GM12878 (cell line): ENCODE data around the gene CAPN8. TPM values are rescaled to one million over a fixed set of nuclear protein-coding genes. Genes with fewer than 3 reads are reported as not detected.

ENCODE experiments used
- ATAC-seq: fragments of 200-7000 bp; cut with Tn5 transposase; 3 replicates; pipeline ENCODE4 v1.9.1; 2020; ENCODE audit warnings: mild to moderate bottlenecking, moderate library complexity
- BruUV-seq: library from RNA; stranded (reverse); fragments of 400-500 nt; replicated peaks from 2 replicates; lab custom pipeline; 2021; lab: Mats Ljungman, UMichigan
- CTCF ChIA-PET: fragments of 300-600 bp; sonication (Branson Sonifier 250); formaldehyde crosslinking; extraction: SDS; loops from one replicate; lab custom pipeline; 2021; ENCODE audit warnings: inconsistent platforms; lab: Yijun Ruan, JAX
- POLR2A ChIA-PET: fragments of 350-600 bp; formaldehyde crosslinking; extraction: SDS; loops from one replicate; lab custom pipeline; 2021; ENCODE audit warnings: inconsistent platforms; lab: Charles Lee
- RAD21 ChIA-PET: fragments of 300-600 bp; sonication (Branson Sonifier 250); formaldehyde crosslinking; loops from one replicate; lab custom pipeline; 2023; ENCODE audit warnings: antibody characterized with exemption; ENCODE audit not compliant: unreplicated experiment; lab: Charles Lee
- SMC1A ChIA-PET: fragments of 300-600 bp; sonication (Branson Sonifier 250); formaldehyde crosslinking; loops from one replicate; lab custom pipeline; 2023; ENCODE audit not compliant: unreplicated experiment, uncharacterized antibody; lab: Charles Lee
- DNase-seq: peaks from one replicate; pipeline ENCODE4 v3.0.0-alpha.2; 2011; ENCODE audit warnings: low read depth, low spot score
- FAIRE-seq: peaks from 3 replicates; lab custom pipeline; 2011; peaks lifted over from hg19 to GRCh38; lab: Jason Lieb, UNC
- H2AFZ ChIP-seq: 2 replicates; pipeline ENCODE4 v1.6.0; 2011; ENCODE audit warnings: low read depth, low read length, control low read depth; ENCODE audit not compliant: control insufficient read depth
- H3K27ac ChIP-seq: 2 replicates; pipeline ENCODE4 v1.5.1; 2011; ENCODE audit warnings: control low read depth; ENCODE audit not compliant: control insufficient read depth, insufficient read depth
- H3K27me3 ChIP-seq, 2 experiments: replicated peaks in 1 of 2; 2 replicates each; pipeline versions ENCODE4 v1.6.0 to v1.6.1; 2011; ENCODE audit warnings: low read length in 1 of 2; ENCODE audit not compliant: control insufficient read depth in 2 of 2, insufficient read depth in 2 of 2
- H3K36me3 ChIP-seq, 2 experiments: 2 replicates each; pipeline ENCODE4 v1.5.1; 2011; ENCODE audit warnings: low read length in 1 of 2; ENCODE audit not compliant: control insufficient read depth in 2 of 2, insufficient read depth in 2 of 2
- H3K4me1 ChIP-seq: 2 replicates; pipeline ENCODE4 v1.6.1; 2011; ENCODE audit warnings: mild to moderate bottlenecking, low read length, moderate library complexity, mixed read lengths; ENCODE audit not compliant: control insufficient read depth, insufficient read depth
- H3K4me2 ChIP-seq: 2 replicates; pipeline ENCODE4 v1.6.0; 2011; ENCODE audit warnings: control low read depth; ENCODE audit not compliant: control insufficient read depth, insufficient read depth
- H3K4me3 ChIP-seq: fragments of 200-600 bp; sonication (generic); 2 replicates; pipeline ENCODE4 v1.5.1; 2016
- H3K79me2 ChIP-seq: 2 replicates; pipeline ENCODE4 v1.6.0; 2011; ENCODE audit warnings: low read length; ENCODE audit not compliant: control insufficient read depth, insufficient read depth
- H3K9ac ChIP-seq: 2 replicates; pipeline ENCODE4 v1.8.0; 2011; ENCODE audit warnings: low read length, control low read depth, mixed read lengths; ENCODE audit not compliant: control insufficient read depth, insufficient read depth
- H3K9me3 ChIP-seq: replicated peaks from 3 replicates; pipeline ENCODE4 v1.5.1; 2011; ENCODE audit warnings: mild to moderate bottlenecking, low read length; ENCODE audit not compliant: control insufficient read depth, insufficient read depth
- H4K20me1 ChIP-seq: 2 replicates; pipeline ENCODE4 v1.6.0; 2011; ENCODE audit not compliant: control insufficient read depth, insufficient read depth
- BCL11A ChIP-seq: IDR thresholded peaks from 2 replicates; pipeline ENCODE4 v1.6.1; 2011; ENCODE audit warnings: low read depth, low read length
- BCL3 ChIP-seq: IDR thresholded peaks from 2 replicates; pipeline ENCODE4 v1.6.1; 2011; ENCODE audit warnings: borderline replicate concordance, low read depth, mild to moderate bottlenecking, moderate library complexity, low read length; ENCODE audit not compliant: insufficient read depth, poor library complexity, severe bottlenecking
- CHD4 ChIP-seq: fragments of 200-600 bp; sonication (generic); IDR thresholded peaks from 2 replicates; pipeline ENCODE4 v1.6.1; 2016; ENCODE audit warnings: mild to moderate bottlenecking
- CREM ChIP-seq: IDR thresholded peaks from 2 replicates; pipeline ENCODE4 v1.6.1; 2014; ENCODE audit warnings: antibody characterized with exemption, low read depth
- EED ChIP-seq: sonication (generic); IDR thresholded peaks from 2 replicates; pipeline ENCODE4 v1.6.1; 2016; ENCODE audit warnings: antibody characterized with exemption, low read depth
- GABPA ChIP-seq: IDR thresholded peaks from 2 replicates; pipeline ENCODE4 v1.6.1; 2014; ENCODE audit warnings: antibody characterized with exemption, low read depth, mild to moderate bottlenecking, inconsistent platforms
- HDAC2 ChIP-seq: fragments of 200-600 bp; sonication (generic); IDR thresholded peaks from 2 replicates; pipeline ENCODE4 v1.6.1; 2017
- MTA2 ChIP-seq: fragments of 450-650 bp; IDR thresholded peaks from 2 replicates; pipeline ENCODE4 v1.6.1; 2016; ENCODE audit warnings: low read depth, mild to moderate bottlenecking, moderate library complexity
- MXI1 ChIP-seq: fragments of 150-350 bp; IDR thresholded peaks from 2 replicates; pipeline ENCODE4 v1.6.1; 2011; ENCODE audit warnings: low read depth, mild to moderate bottlenecking, inconsistent platforms, low read length, improper control_type of control experiment
- NBN ChIP-seq: fragments of 450-650 bp; IDR thresholded peaks from 2 replicates; pipeline ENCODE4 v1.6.1; 2016
- NR2C1 ChIP-seq: fragments of 450-650 bp; IDR thresholded peaks from 2 replicates; pipeline ENCODE4 v1.6.1; 2017; ENCODE audit warnings: antibody characterized with exemption, mild to moderate bottlenecking, moderate library complexity
- PKNOX1 ChIP-seq: fragments of 450-650 bp; IDR thresholded peaks from 2 replicates; pipeline ENCODE4 v1.6.1; 2016; ENCODE audit warnings: mild to moderate bottlenecking
- PRDM15 ChIP-seq: fragments of 450-650 bp; formaldehyde crosslinking; IDR thresholded peaks from 2 replicates; pipeline ENCODE4 v1.4.0; 2020; ENCODE audit warnings: mild to moderate bottlenecking, moderate library complexity
- RUNX3 ChIP-seq: IDR thresholded peaks from 2 replicates; pipeline ENCODE4 v1.6.1; 2012; ENCODE audit warnings: low read length, inconsistent platforms
- ZNF217 ChIP-seq: fragments of 450-650 bp; IDR thresholded peaks from 2 replicates; pipeline ENCODE4 v1.6.1; 2017; ENCODE audit warnings: antibody characterized with exemption, mild to moderate bottlenecking
- WGBS: methylation state at CpG from one replicate; pipeline ENCODE4 v1.1.6; 2016; ENCODE audit warnings: low lambda C conversion rate; ENCODE audit not compliant: insufficient replicate concordance, insufficient coverage; ENCODE audit errors: missing lambda C conversion rate; 5-methylcytosine and 5-hydroxymethylcytosine counted together
- in situ Hi-C: fragments of 300-500 bp; cut with MboI; formaldehyde crosslinking; loops from 9 replicates; pipeline ENCODE4 v1.14.3; 2018; ENCODE audit warnings: mixed read lengths
- intact Hi-C: fragments of 100-400 bp; cut with micrococcal nuclease; formaldehyde crosslinking; loops from one replicate; pipeline ENCODE4 v1.14.2; 2022; ENCODE audit not compliant: unreplicated experiment
- polyA plus RNA-seq, 11 experiments: library from polyadenylated mRNA; depleted of rRNA in 4 of 11; unstranded in 6 of 11; stranded (reverse) in 5 of 11; fragments of >200 nt; fragmentation: Nextera tagmentation in 4 of 11; fragmentation: Illumina TruSeq in 1 of 11; extraction: Ambion mirVana in 4 of 11; extraction: Trizol in 1 of 11; gene quantifications; 1 replicate in 1 of 11; 2 replicates in 10 of 11; pipeline versions ENCODE4 v1.2.1 to v1.2.3, GENCODE V29; 2011 to 2016; ENCODE audit warnings: inconsistent platforms in 2 of 11, missing spikeins in 2 of 11, low read depth in 1 of 11
- total RNA-seq, 4 experiments: library from RNA; depleted of rRNA in 3 of 4; stranded (reverse); fragments of >200 nt in 3 of 4; fragmentation: Illumina TruSeq in 1 of 4; extraction: Trizol in 1 of 4; gene quantifications; 2 replicates each; pipeline versions ENCODE4 v1.2.1 to v1.2.3, GENCODE V29; 2013 to 2021

Gene CAPN8
- total and polyA plus RNA-seq, 10 of the 15 experiments (the other 5 are each of a cell fraction or from before 2014, with no cell fraction given) = 6.4 to 30.7 (median 12.3) TPM

GRCh38 chr1:223556414-223557129 is 108.9 kb downstream of the CAPN8 start:
- Histone ChIP-seq H4K20me1 (no peaks in the 10 kb centered on the region), H3K4me1 (peaks cover 3% of the 10 kb centered on the region), H3K9me3 (no peaks in the 10 kb centered on the region; the same call in 2 of the 3 replicates), H3K9ac (no peak overlapping the region), H3K27me3 (no peaks in the 10 kb centered on the region), H3K4me3 (no peak overlapping the region), H3K36me3 (no peaks in the 10 kb centered on the region), H3K27ac (no peak overlapping the region), H2AFZ (no peak overlapping the region), H3K4me2 (no peak overlapping the region), H3K79me2 (no peaks in the 10 kb centered on the region)
- CTCF ChIA-PET = interaction anchor here (0.6 to 4.8 kb wide), 34 partner anchors 10 to 494 kb away, joined by 3 to 160 read pairs (median 6); no protein-coding TSS in a partner anchor
- FAIRE-seq (no peak), DNase-seq (peak; percentile 59), ATAC-seq (peak; percentile 88)
- BruUV-seq = TSS peak; percentile 87
- 13% methylated on average over 8 of the region's 8 CpGs for WGBS
- in situ Hi-C loops = no loop called here
- RAD21 ChIA-PET = interaction anchor here (0.6 to 2.9 kb wide), 35 partner anchors 8 to 423 kb away, joined by 3 to 46 read pairs (median 4); partner anchors contain the start of gene CAPN8
- SMC1A ChIA-PET = interaction anchor here (0.6 to 2.9 kb wide), 38 partner anchors 10 to 421 kb away, joined by 3 to 69 read pairs (median 4); no protein-coding TSS in a partner anchor
- POLR2A ChIA-PET = interaction anchor here (0.7 to 2.8 kb wide), 6 partner anchors 10 to 71 kb away, joined by 3 to 23 read pairs (median 4); no protein-coding TSS in a partner anchor
- intact Hi-C loops = no loop called here
- TF ChIP-seq GABPA (no peak), ZNF217 (no peak), HDAC2 (no peak), PKNOX1 (peak; percentile 90), CHD4 (no peak), BCL11A (peak; percentile 78), CREM (peak; percentile 57; the same call in 1 of the 2 replicates), PRDM15 (CRISPR knock-in tag) (no peak), MTA2 (peak; percentile 75), EED (peak; percentile 94), RUNX3 (peak; percentile 97), MXI1 (no peak), NR2C1 (no peak), NBN (no peak; the same call in 1 of the 2 replicates), BCL3 (peak; percentile 66)
